SK-N-SH (cell line): Measurements from ENCODE around the gene TRMT44.

Experiments used
- ELF1 ChIP-seq: IDR thresholded peaks from 2 replicates; pipeline ENCODE4 v1.4.0; 2012
- FOXJ3 ChIP-seq: sonication (generic); formaldehyde crosslinking; IDR thresholded peaks from 2 replicates; pipeline ENCODE4 v1.5.1; 2020; ENCODE audit warnings: mild to moderate bottlenecking, missing genetic modification reagents
- GABPA ChIP-seq: IDR thresholded peaks from 2 replicates; pipeline ENCODE4 v1.4.0; 2012; ENCODE audit warnings: low read depth, mild to moderate bottlenecking
- JUND ChIP-seq: IDR thresholded peaks from 2 replicates; pipeline ENCODE4 v1.4.0; 2012
- MEF2A ChIP-seq: IDR thresholded peaks from 2 replicates; pipeline ENCODE4 v1.4.0; 2012; ENCODE audit warnings: low read depth, borderline replicate concordance
- POLR2AphosphoS5 ChIP-seq: IDR thresholded peaks from 2 replicates; pipeline ENCODE4 v1.6.1; 2012; ENCODE audit warnings: low read depth, low read length
- SIN3A ChIP-seq: IDR thresholded peaks from 2 replicates; pipeline ENCODE4 v1.6.1; 2012; ENCODE audit warnings: low read depth, mild to moderate bottlenecking, low read length, moderate library complexity, borderline replicate concordance
- TF ChIP-seq, protein P1 (sequence below): fragments of 200-600 bp; sonication (generic); IDR thresholded peaks from 2 replicates; pipeline ENCODE4 v1.6.1; 2017; ENCODE audit warnings: antibody characterized with exemption, mild to moderate bottlenecking, moderate library complexity
- TF ChIP-seq, protein P2 (sequence below): fragments of 150-350 bp; IDR thresholded peaks from 2 replicates; pipeline ENCODE4 v1.6.1; 2016; ENCODE audit warnings: mild to moderate bottlenecking, low read depth, low read length

DNA sequence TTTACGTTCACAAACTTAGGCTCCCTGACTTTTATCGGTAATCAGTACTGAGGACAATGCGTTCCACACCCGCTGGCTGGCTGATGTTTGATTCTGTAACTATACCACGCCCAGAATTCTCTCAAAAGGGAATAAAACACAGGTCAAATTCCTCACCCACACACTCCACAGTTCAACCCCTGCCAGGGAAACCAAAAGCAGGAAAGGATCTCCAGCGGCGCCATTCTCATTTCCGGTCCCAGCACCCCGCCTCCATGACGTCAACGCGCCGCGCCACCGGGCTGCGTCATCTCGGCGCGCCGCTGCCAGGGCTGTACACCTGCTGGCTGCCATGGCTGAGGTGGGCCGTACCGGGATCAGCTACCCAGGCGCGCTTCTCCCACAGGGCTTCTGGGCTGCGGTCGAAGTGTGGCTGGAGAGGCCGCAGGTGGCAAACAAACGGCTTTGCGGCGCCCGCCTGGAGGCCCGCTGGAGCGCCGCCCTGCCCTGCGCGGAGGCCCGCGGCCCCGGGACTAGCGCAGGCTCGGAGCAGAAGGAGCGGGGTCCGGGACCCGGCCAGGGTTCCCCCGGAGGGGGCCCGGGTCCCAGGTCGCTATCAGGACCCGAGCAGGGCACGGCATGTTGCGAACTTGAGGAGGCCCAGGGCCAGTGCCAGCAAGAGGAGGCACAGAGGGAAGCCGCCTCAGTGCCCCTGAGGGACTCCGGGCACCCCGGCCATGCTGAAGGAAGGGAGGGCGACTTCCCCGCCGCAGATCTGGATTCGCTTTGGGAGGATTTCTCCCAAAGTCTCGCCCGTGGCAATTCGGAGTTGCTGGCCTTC lies at the start of gene TRMT44, which contains the start of gene ACOX3:
- TF ChIP-seq MEF2A (no peak), POLR2AphosphoS5 (peak; percentile 86), ELF1 (peak; percentile 92), JUND (no peak), SIN3A (no peak), GABPA (peak; percentile 82), FOXJ3 (CRISPR knock-in tag) (no peak)
- TF ChIP-seq, protein P1, sequence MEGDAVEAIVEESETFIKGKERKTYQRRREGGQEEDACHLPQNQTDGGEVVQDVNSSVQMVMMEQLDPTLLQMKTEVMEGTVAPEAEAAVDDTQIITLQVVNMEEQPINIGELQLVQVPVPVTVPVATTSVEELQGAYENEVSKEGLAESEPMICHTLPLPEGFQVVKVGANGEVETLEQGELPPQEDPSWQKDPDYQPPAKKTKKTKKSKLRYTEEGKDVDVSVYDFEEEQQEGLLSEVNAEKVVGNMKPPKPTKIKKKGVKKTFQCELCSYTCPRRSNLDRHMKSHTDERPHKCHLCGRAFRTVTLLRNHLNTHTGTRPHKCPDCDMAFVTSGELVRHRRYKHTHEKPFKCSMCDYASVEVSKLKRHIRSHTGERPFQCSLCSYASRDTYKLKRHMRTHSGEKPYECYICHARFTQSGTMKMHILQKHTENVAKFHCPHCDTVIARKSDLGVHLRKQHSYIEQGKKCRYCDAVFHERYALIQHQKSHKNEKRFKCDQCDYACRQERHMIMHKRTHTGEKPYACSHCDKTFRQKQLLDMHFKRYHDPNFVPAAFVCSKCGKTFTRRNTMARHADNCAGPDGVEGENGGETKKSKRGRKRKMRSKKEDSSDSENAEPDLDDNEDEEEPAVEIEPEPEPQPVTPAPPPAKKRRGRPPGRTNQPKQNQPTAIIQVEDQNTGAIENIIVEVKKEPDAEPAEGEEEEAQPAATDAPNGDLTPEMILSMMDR = no peak
- TF ChIP-seq, protein P2, sequence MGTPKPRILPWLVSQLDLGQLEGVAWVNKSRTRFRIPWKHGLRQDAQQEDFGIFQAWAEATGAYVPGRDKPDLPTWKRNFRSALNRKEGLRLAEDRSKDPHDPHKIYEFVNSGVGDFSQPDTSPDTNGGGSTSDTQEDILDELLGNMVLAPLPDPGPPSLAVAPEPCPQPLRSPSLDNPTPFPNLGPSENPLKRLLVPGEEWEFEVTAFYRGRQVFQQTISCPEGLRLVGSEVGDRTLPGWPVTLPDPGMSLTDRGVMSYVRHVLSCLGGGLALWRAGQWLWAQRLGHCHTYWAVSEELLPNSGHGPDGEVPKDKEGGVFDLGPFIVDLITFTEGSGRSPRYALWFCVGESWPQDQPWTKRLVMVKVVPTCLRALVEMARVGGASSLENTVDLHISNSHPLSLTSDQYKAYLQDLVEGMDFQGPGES = no peak
